Inflammatory macrophage treated with lipopolysaccharide for 1 hour (primary cell): ENCODE results near the gene NEURL3.
"Not testable (repeated sequence)": the region's sequence is repeated elsewhere in the genome, so short reads cannot be mapped to it uniquely, and the experiment has no call there.

ENCODE experiments used
- DNase-seq, 2 donors: peaks; one replicate each; pipeline ENCODE4 v3.0.0-alpha.2; 2020 to 2022

Gene NEURL3

GRCh38 chr2:96506016-96506906 lies 1.1 kb upstream of the NEURL3 start:
- DNase-seq = no peak

- DNase-seq = no peak
Measured at GRCh38 chr2:96503637-96504243, 1.4 kb downstream of the NEURL3 start.

- DNase-seq = peak; percentile 37 to 69
Measured at GRCh38 chr2:96502891-96503636, 2.1 kb downstream of the NEURL3 start.

GRCh38 chr2:96501886-96502810 lies 3.0 kb downstream of the NEURL3 start:
- no peak for DNase-seq

GRCh38 chr2:96501471-96501874 lies 3.7 kb downstream of the NEURL3 start:
- DNase-seq = peak; percentile 46 to 58

- no peak for DNase-seq
Measured at GRCh38 chr2:96500385-96501066, 4.6 kb downstream of the NEURL3 start.

- DNase-seq = no peak
Measured at GRCh38 chr2:96499061-96499960, 5.8 kb downstream of the NEURL3 start.

- DNase-seq = not testable (repeated sequence)
Measured at GRCh38 chr2:96498611-96499010, 6.5 kb downstream of the NEURL3 start.

- no peak for DNase-seq
Measured at GRCh38 chr2:96498021-96498431, 7.1 kb downstream of the NEURL3 start.

- no peak for DNase-seq
Measured at GRCh38 chr2:96495982-96496629, 9.1 kb downstream of the NEURL3 start.

- no peak for DNase-seq
Measured at GRCh38 chr2:96494188-96494587, 11.0 kb downstream of the NEURL3 start.

GRCh38 chr2:96493072-96493471 lies 12.1 kb downstream of the NEURL3 start:
- DNase-seq = no peak

- no peak for DNase-seq
Measured at GRCh38 chr2:96491860-96492497, 13.2 kb downstream of the NEURL3 start.

GRCh38 chr2:96489663-96490062 lies 15.5 kb downstream of the NEURL3 start:
- DNase-seq = peak; percentile 81 to 84

GRCh38 chr2:96489261-96489660 lies 15.9 kb downstream of the NEURL3 start:
- DNase-seq = no peak

- peak in 1 of 2 donors; percentile 60 for DNase-seq
Measured at GRCh38 chr2:96486696-96487095, 18.5 kb downstream of the NEURL3 start.

- DNase-seq = peak; percentile 97 to 99
Measured at GRCh38 chr2:96485751-96486651, 19.2 kb downstream of the NEURL3 start.

- no peak for DNase-seq
Measured at GRCh38 chr2:96485350-96485749, 19.8 kb downstream of the NEURL3 start.
